SK-N-SH (cell line): Measurements from ENCODE around the gene DGCR2. TPM values are rescaled to one million over a fixed set of nuclear protein-coding genes. Genes with fewer than 3 reads are reported as not detected.
"Not testable (repeated sequence)": the region's sequence is repeated elsewhere in the genome, so short reads cannot be mapped to it uniquely, and the experiment has no call there.

ENCODE experiments used
- CTCF ChIA-PET: fragments of 300-600, 350-600 bp; formaldehyde crosslinking; extraction: SDS; loops from one replicate; lab custom pipeline; 2021; lab: Yijun Ruan, JAX
- POLR2A ChIA-PET: fragments of 350-600 bp; sonication (Branson Sonifier 250); formaldehyde crosslinking; extraction: SDS; loops from one replicate; lab custom pipeline; 2020; ENCODE audit warnings: antibody characterized with exemption, inconsistent platforms; lab: Yijun Ruan, JAX
- DNase-seq: peaks from one replicate; pipeline ENCODE4 v3.0.0; 2012
- H2AFZ ChIP-seq: fragments of 200-600 bp; sonication (generic); 2 replicates; pipeline ENCODE4 v1.8.1; 2016; ENCODE audit warnings: antibody characterized with exemption, mild to moderate bottlenecking, low read depth
- H3F3A ChIP-seq: fragments of 200-600 bp; sonication (generic); replicated peaks from 2 replicates; pipeline ENCODE3; 2016; ENCODE audit warnings: antibody characterized with exemption, mild to moderate bottlenecking; ENCODE audit not compliant: insufficient read depth
- H3K27ac ChIP-seq, 2 experiments: fragments of 200-500 bp in 1 of 2; fragments of 200-600 bp in 1 of 2; sonication (Bioruptor generic) in 1 of 2; sonication (generic), shearing (Covaris generic) in 1 of 2; 2 replicates each; pipeline versions ENCODE4 v1.5.1 to v1.6.1; 2014 to 2016; ENCODE audit warnings: low read depth in 2 of 2, inconsistent platforms in 1 of 2, low read length in 1 of 2, mild to moderate bottlenecking in 1 of 2, mixed read lengths in 1 of 2
- H3K27me3 ChIP-seq: fragments of 200-600 bp; sonication (generic), shearing (Covaris generic); 2 replicates; pipeline ENCODE4 v1.6.1; 2016; ENCODE audit warnings: mixed run types; ENCODE audit not compliant: insufficient read depth
- H3K36me3 ChIP-seq, 2 experiments: fragments of 200-500 bp in 1 of 2; fragments of 200-600 bp in 1 of 2; sonication (Bioruptor generic) in 1 of 2; sonication (generic) in 1 of 2; replicated peaks in 1 of 2; 2 replicates each; pipeline versions ENCODE3 to v1.5.1; 2014 to 2016; ENCODE audit warnings: low read length in 1 of 2, mild to moderate bottlenecking in 1 of 2; ENCODE audit not compliant: insufficient read depth in 2 of 2, control insufficient read depth in 1 of 2
- H3K4me1 ChIP-seq, 2 experiments: fragments of 200-500 bp in 1 of 2; fragments of 200-600 bp in 1 of 2; sonication (Bioruptor generic) in 1 of 2; sonication (generic), shearing (Covaris generic) in 1 of 2; 2 replicates each; pipeline versions ENCODE4 v1.5.1 to v1.6.1; 2014 to 2016; ENCODE audit warnings: low read depth in 1 of 2, low read length in 1 of 2, mixed run types in 1 of 2; ENCODE audit not compliant: insufficient read depth in 2 of 2, control insufficient read depth in 1 of 2
- H3K4me2 ChIP-seq: fragments of 200-600 bp; sonication (generic), shearing (Covaris generic); 2 replicates; pipeline ENCODE4 v1.6.1; 2017; ENCODE audit warnings: mixed run types
- H3K4me3 ChIP-seq, 2 experiments: fragments of 200-500 bp in 1 of 2; fragments of 200-600 bp in 1 of 2; sonication (Bioruptor generic) in 1 of 2; sonication (generic), shearing (Covaris generic) in 1 of 2; 2 replicates each; pipeline versions ENCODE4 v1.5.1 to v1.8.1; 2014 to 2016; ENCODE audit warnings: low read depth in 2 of 2, inconsistent platforms in 1 of 2, low read length in 1 of 2, mild to moderate bottlenecking in 1 of 2, mixed read lengths in 1 of 2, moderate library complexity in 1 of 2
- H3K79me2 ChIP-seq: fragments of 200-600 bp; sonication (generic); 2 replicates; pipeline ENCODE4 v1.8.1; 2017; ENCODE audit warnings: mild to moderate bottlenecking; ENCODE audit not compliant: insufficient read depth
- H3K9ac ChIP-seq: fragments of 200-600 bp; sonication (generic); 2 replicates; pipeline ENCODE4 v1.6.1; 2017; ENCODE audit warnings: mixed run types
- H3K9me2 ChIP-seq: fragments of 200-600 bp; sonication (generic); 2 replicates; pipeline ENCODE4 v1.6.1; 2017; ENCODE audit warnings: mixed run types
- H3K9me3 ChIP-seq: fragments of 200-600 bp; sonication (generic); 2 replicates; pipeline ENCODE4 v1.6.1; 2017; ENCODE audit warnings: mixed run types, mild to moderate bottlenecking, moderate library complexity
- H4K20me1 ChIP-seq: fragments of 200-600 bp; sonication (generic); 2 replicates; pipeline ENCODE4 v1.6.1; 2017; ENCODE audit warnings: mild to moderate bottlenecking, mixed run types; ENCODE audit not compliant: insufficient read depth
- FOXM1 ChIP-seq: IDR thresholded peaks from 2 replicates; pipeline ENCODE4 v1.4.0; 2012; ENCODE audit warnings: low read depth, mild to moderate bottlenecking
- RAD21 ChIP-seq: IDR thresholded peaks from 2 replicates; pipeline ENCODE4 v1.6.1; 2012; ENCODE audit warnings: mild to moderate bottlenecking, low read length
- RFX5 ChIP-seq: IDR thresholded peaks from 2 replicates; pipeline ENCODE4 v1.6.1; 2012; ENCODE audit warnings: mild to moderate bottlenecking, improper control_type of control experiment, low read length
- SIN3A ChIP-seq: IDR thresholded peaks from 2 replicates; pipeline ENCODE4 v1.6.1; 2012; ENCODE audit warnings: low read depth, mild to moderate bottlenecking, low read length, moderate library complexity, borderline replicate concordance
- SMC3 ChIP-seq: IDR thresholded peaks from 2 replicates; pipeline ENCODE4 v1.6.1; 2012; ENCODE audit warnings: low read depth, low read length, improper control_type of control experiment
- WGBS: methylation state at CpG from one replicate; pipeline ENCODE4 v1.1.6; 2017; ENCODE audit warnings: low lambda C conversion rate; 5-methylcytosine and 5-hydroxymethylcytosine counted together
- polyA plus RNA-seq, 3 experiments: library from polyadenylated mRNA; depleted of rRNA; stranded (reverse); fragments of >200 nt; gene quantifications; 2 replicates each; pipeline ENCODE4 v1.2.3, GENCODE V29; 2012
- TF ChIP-seq, protein P1 (sequence below): IDR thresholded peaks from 2 replicates; pipeline ENCODE4 v1.4.0; 2012; ENCODE audit warnings: low read depth, borderline replicate concordance
- TF ChIP-seq, protein P2 (sequence below): fragments of 150-350 bp; IDR thresholded peaks from 2 replicates; pipeline ENCODE4 v1.6.1; 2016; ENCODE audit warnings: mild to moderate bottlenecking, low read depth, low read length

The DGCR2 gene
- polyA plus RNA-seq, 1 of the 3 experiments (the other 2 are of a cell fraction) = 30.4 TPM

DNA sequence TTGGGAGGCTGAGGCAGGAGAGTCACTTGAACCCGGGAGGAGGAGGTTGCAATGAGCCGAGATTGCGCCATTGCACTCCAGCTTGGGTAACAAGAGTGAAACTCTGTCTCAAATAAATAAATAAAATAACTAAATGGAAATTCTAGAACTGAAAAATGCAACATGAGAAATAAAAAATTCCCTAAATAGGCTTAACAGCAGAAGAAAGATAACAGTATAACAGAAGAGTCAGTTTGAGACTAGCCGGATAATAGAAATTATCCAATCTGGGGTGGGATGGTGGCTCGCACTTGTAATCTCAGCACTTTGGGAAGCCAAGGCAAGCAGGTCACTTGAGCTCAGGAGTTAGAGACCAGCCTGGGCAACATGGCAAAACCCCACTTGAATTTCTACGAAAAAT lies 42.2 kb upstream of the DGCR2 start:
- POLR2A ChIA-PET = no interaction called here
- H3K36me3 ChIP-seq = no peaks in the 10 kb centered on the region

DNA sequence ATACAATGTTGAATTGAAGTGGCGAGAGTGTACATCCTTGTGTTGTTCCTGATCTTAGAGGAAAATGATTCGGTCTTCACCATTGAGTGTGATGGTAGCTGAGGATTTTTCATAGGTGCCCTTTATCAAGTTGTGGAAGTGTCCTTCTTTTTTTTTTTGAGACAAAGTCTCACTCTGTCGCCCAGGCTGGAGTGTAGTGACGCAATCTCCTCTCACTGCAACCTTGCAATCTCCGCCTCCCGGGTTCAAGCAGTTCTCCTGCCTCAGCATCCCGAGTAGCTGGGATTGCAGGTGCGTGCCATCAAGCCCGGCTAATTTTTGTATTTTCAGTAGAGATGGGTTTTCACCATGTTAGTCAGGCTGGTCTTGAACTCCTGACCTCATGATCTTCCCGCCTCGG lies 36.4 kb upstream of the DGCR2 start:
- H3F3A ChIP-seq, H4K20me1 ChIP-seq, H3K4me3 ChIP-seq, H3K79me2 ChIP-seq, H3K9me2 ChIP-seq, H3K27ac ChIP-seq, H3K4me1 ChIP-seq, H3K36me3 ChIP-seq, H3K9ac ChIP-seq, H3K4me2 ChIP-seq, H3K27me3 ChIP-seq, H2AFZ ChIP-seq, H3K9me3 ChIP-seq, DNase-seq: not testable (repeated sequence)
- WGBS = 78% methylated on average over 10 of the region's 11 CpGs
- ChIA-PET CTCF (interaction anchor here (4.7 kb wide), 1 partner anchor 14 kb away, joined by 26 read pairs; the partner anchor contains the start of gene ESS2), POLR2A (interaction anchor here (0.6 kb wide), 1 partner anchor 38 kb away, joined by 3 read pairs; no protein-coding TSS in a partner anchor)

More for the DNA sequence above, 42.2 kb upstream of the DGCR2 start:
- H4K20me1 ChIP-seq = no peaks in the 10 kb centered on the region
- no peak overlapping the region for H3K27ac ChIP-seq
- TF ChIP-seq FOXM1 (no peak), SIN3A (no peak), SMC3 (no peak), RFX5 (no peak), RAD21 (no peak)
- TF ChIP-seq, protein P1, sequence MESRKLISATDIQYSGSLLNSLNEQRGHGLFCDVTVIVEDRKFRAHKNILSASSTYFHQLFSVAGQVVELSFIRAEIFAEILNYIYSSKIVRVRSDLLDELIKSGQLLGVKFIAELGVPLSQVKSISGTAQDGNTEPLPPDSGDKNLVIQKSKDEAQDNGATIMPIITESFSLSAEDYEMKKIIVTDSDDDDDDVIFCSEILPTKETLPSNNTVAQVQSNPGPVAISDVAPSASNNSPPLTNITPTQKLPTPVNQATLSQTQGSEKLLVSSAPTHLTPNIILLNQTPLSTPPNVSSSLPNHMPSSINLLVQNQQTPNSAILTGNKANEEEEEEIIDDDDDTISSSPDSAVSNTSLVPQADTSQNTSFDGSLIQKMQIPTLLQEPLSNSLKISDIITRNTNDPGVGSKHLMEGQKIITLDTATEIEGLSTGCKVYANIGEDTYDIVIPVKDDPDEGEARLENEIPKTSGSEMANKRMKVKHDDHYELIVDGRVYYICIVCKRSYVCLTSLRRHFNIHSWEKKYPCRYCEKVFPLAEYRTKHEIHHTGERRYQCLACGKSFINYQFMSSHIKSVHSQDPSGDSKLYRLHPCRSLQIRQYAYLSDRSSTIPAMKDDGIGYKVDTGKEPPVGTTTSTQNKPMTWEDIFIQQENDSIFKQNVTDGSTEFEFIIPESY = no peak
- TF ChIP-seq, protein P2, sequence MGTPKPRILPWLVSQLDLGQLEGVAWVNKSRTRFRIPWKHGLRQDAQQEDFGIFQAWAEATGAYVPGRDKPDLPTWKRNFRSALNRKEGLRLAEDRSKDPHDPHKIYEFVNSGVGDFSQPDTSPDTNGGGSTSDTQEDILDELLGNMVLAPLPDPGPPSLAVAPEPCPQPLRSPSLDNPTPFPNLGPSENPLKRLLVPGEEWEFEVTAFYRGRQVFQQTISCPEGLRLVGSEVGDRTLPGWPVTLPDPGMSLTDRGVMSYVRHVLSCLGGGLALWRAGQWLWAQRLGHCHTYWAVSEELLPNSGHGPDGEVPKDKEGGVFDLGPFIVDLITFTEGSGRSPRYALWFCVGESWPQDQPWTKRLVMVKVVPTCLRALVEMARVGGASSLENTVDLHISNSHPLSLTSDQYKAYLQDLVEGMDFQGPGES = no peak
- no peak for DNase-seq
- H3K4me3 ChIP-seq = no peak overlapping the region
- H3K79me2 ChIP-seq = no peaks in the 10 kb centered on the region
- H3F3A ChIP-seq = no peaks in the 10 kb centered on the region
- H3K9ac ChIP-seq = no peak overlapping the region
- peaks cover 36% of the 10 kb centered on the region for H3K27me3 ChIP-seq
- no peaks in the 10 kb centered on the region for H3K9me2 ChIP-seq
- H2AFZ ChIP-seq = no peak overlapping the region
- H3K4me1 ChIP-seq = no peaks in the 10 kb centered on the region; a peak in 1 of 4 replicates
- WGBS = 75% methylated on average over 5 of the region's 6 CpGs
- CTCF ChIA-PET = interaction anchor here (1.0 kb wide), 1 partner anchor 54 kb away, joined by 3 read pairs; no protein-coding TSS in a partner anchor
- no peaks in the 10 kb centered on the region for H3K9me3 ChIP-seq
- H3K4me2 ChIP-seq = no peak overlapping the region

DNA sequence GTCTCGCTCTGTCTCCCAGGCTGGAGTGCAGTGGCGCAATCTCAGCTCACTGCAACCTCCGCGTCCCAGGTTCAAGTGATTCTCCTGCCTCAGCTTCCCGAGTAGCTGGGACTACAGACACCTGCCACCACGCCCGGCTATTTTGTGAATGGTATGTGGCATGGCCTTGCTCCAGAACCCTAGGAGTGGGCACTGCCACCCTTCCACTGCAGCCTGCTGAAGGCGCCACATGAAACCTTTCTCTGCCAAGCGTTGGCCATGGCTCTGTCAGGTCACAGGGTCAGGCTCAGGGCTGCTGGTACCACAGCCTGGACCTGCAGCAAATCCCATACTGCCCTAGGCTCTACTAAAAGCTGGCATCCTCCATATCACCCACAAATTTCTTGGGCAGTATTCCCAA lies 33.9 kb upstream of the DGCR2 start:
- H2AFZ ChIP-seq, H3K4me1 ChIP-seq, POLR2A ChIA-PET, H3K4me2 ChIP-seq, H3K9ac ChIP-seq, H3K79me2 ChIP-seq, H3K27ac ChIP-seq, DNase-seq, H3F3A ChIP-seq, H3K4me3 ChIP-seq, H4K20me1 ChIP-seq, H3K9me2 ChIP-seq, H3K9me3 ChIP-seq, H3K36me3 ChIP-seq: not testable (repeated sequence)
- 57% methylated on average over 7 of the region's 9 CpGs for WGBS
- H3K27me3 ChIP-seq = peaks cover 24% of the 10 kb centered on the region
- CTCF ChIA-PET = interaction anchor here (4.7 kb wide), 1 partner anchor 11 kb away, joined by 26 read pairs; the partner anchor contains the start of gene ESS2
